ENCODE results near the gene TMC5. TPM values are rescaled to one million over a fixed set of nuclear protein-coding genes. Genes with fewer than 3 reads are reported as not detected.
"Not testable (repeated sequence)": the region's sequence is repeated elsewhere in the genome, so short reads cannot be mapped to it uniquely, and the experiment has no call there.

TMC5 gene
- total RNA-seq, 4 donors from 2014 or later = 0.19 TPM; not detected in 3

DNA sequence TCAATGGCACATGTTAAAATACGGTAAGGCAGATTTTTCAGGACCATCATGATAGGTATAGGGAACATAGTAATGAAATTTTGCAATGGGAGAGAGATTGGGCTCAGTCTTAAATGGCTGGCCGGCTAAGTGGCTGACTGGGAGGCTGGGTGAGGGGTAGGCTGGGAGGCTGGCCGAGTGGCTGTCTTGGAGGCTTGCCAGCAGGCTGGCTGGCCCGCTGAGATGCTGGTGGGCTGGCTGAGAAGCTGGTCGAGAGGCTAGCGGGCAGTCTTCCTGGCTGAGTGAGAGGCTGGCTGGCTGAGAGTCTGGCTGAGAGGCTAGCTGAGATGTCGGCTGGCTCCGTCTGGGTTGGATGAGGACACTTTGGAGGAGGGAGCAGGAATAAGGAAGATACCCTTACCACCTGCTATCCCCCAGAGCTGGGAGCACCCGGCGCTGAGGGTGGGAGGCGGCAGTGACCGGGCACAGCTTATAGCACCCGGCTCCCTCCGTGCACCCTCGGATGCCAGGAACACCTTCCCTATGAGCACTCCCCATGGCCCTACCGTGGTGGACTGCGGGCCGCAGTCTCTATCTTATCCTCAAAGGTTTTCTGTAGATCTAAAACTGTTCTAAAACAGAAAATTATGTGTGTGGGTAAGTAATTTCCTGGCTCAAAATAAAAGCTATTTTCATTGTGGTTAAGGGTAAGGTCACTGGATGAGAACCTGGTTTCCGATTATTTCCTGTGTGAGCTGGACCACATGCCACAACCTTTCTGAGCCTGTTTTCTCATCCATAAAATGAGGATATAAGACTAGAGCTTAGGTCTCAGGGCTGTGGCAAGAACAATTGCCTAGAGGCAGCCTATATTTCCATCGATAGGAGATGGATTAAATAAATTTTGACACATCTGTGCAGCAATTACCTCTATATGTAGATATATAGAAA lies 34.5 kb upstream of the TMC5 start:
- in situ Hi-C loops (cut with MboI; ENCODE audit: low sequenced_read_pairs in 4 of 4) (no loop called here), intact Hi-C loops (cut with DNase I; ENCODE audit: low total_unique reads) (no loop called here)
- TF ChIP-seq, protein P1, sequence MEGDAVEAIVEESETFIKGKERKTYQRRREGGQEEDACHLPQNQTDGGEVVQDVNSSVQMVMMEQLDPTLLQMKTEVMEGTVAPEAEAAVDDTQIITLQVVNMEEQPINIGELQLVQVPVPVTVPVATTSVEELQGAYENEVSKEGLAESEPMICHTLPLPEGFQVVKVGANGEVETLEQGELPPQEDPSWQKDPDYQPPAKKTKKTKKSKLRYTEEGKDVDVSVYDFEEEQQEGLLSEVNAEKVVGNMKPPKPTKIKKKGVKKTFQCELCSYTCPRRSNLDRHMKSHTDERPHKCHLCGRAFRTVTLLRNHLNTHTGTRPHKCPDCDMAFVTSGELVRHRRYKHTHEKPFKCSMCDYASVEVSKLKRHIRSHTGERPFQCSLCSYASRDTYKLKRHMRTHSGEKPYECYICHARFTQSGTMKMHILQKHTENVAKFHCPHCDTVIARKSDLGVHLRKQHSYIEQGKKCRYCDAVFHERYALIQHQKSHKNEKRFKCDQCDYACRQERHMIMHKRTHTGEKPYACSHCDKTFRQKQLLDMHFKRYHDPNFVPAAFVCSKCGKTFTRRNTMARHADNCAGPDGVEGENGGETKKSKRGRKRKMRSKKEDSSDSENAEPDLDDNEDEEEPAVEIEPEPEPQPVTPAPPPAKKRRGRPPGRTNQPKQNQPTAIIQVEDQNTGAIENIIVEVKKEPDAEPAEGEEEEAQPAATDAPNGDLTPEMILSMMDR (IDR thresholded peaks at IDR 0.05 in 4 of 5, conservative IDR thresholded peaks at IDR 0.05 in 1 of 5) = no peak
- no peak for TF ChIP-seq POLR2A (IDR thresholded peaks at IDR 0.05)
- Histone ChIP-seq H3K4me3 (no peak overlapping the region), H3K27me3 (no peaks in the 10 kb centered on the region), H3K36me3 (no peaks in the 10 kb centered on the region), H3K9me3 (no peaks in the 10 kb centered on the region), H3K27ac (no peak overlapping the region), H3K4me1 (no peaks in the 10 kb centered on the region)
- no peak for ATAC-seq
- DNase-seq = no peak

DNA sequence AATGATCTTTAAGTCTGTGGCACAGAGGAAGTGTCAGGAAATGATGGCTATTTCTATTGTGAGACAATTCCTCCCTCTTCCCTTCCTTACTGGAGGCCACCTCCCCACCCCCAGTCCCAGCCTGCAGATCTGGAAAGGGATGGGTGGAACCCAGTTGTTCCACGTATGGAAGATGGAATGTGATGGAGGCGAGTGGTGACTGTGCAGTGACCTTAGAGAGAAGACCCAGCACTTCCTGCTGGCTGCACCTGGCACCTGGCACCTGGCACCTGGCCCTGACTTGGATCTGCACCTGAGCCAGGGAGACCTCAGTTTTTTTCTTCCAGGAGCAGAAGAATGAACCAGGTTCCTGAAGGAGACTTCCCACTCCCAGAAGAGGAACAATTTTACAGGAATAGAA lies 33.0 kb upstream of the TMC5 start:
- in situ Hi-C loops (cut with MboI; ENCODE audit: low sequenced_read_pairs in 4 of 4) (no loop called here), intact Hi-C loops (cut with DNase I; ENCODE audit: low total_unique reads) (no loop called here)
- TF ChIP-seq, protein P1 (IDR thresholded peaks at IDR 0.05 in 4 of 5, conservative IDR thresholded peaks at IDR 0.05 in 1 of 5) = no peak
- TF ChIP-seq POLR2A (IDR thresholded peaks at IDR 0.05) = no peak
- Histone ChIP-seq H3K4me1 (no peaks in the 10 kb centered on the region), H3K4me3 (no peak overlapping the region), H3K27me3 (no peaks in the 10 kb centered on the region), H3K27ac (no peak overlapping the region), H3K9me3 (no peaks in the 10 kb centered on the region), H3K36me3 (no peaks in the 10 kb centered on the region)
- DNase-seq (no peak), ATAC-seq (no peak)

DNA sequence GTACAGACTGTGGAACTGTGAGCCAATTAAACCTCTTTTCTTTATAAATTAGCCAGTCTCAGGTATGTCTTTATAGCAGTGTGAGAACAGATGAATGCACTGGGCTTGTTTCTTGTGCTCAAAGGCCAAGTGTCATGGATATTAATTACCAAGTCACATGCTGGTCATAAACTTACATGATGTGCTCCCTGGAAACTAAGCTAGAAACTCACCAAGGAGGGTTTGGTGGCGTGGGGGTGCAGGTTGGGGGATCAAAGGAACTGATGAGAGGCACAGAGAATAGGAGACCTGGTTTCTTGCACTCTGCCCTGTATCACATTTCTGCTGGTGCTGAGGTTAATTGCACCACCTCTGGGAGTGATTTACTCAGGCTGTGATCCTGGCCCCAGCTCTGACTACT lies 31.2 kb upstream of the TMC5 start:
- intact Hi-C loops (cut with DNase I; ENCODE audit: low total_unique reads) (no loop called here), in situ Hi-C loops (cut with MboI; ENCODE audit: low sequenced_read_pairs in 4 of 4) (no loop called here)
- peaks cover 0 to 5% (median 0%) of the 10 kb centered on the region in 3 donors for H3K27me3 ChIP-seq
- TF ChIP-seq, protein P1 (IDR thresholded peaks at IDR 0.05 in 4 of 5, conservative IDR thresholded peaks at IDR 0.05 in 1 of 5) = no peak
- no peak for TF ChIP-seq POLR2A (IDR thresholded peaks at IDR 0.05)
- H3K36me3 ChIP-seq = no peaks in the 10 kb centered on the region
- ATAC-seq = no peak
- no peak overlapping the region for H3K27ac ChIP-seq
- H3K9me3 ChIP-seq = no peaks in the 10 kb centered on the region
- no peaks in the 10 kb centered on the region for H3K4me1 ChIP-seq
- no peak for DNase-seq
- H3K4me3 ChIP-seq = no peak overlapping the region

DNA sequence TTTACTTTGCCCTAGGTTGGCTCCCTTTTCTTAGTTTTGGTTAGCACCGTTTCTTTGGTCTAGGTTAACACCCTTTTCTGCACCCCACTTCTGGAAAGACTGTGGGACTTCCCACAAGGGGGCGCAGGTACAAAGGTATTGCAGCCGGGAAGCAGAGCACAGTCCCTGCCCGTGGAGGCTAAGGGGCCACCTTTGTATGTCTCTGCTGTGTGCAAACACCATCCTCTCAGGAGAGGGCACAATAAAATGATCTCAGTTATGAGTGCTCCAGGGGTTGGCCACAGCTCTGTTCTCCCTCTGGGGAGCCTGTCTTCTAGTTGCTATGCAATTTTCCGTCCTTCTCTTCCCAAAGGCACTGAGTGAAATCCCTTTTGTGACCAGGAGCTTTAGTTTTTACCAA lies 28.4 kb upstream of the TMC5 start:
- Histone ChIP-seq H3K27ac (no peak overlapping the region), H3K27me3 (peaks cover 0 to 9% (median 2%) of the 10 kb centered on the region in 3 donors), H3K4me3 (no peak overlapping the region), H3K36me3 (no peaks in the 10 kb centered on the region), H3K4me1 (no peaks in the 10 kb centered on the region), H3K9me3 (no peaks in the 10 kb centered on the region)
- ATAC-seq (no peak), DNase-seq (no peak)
- TF ChIP-seq POLR2A (IDR thresholded peaks at IDR 0.05) = no peak
- TF ChIP-seq, protein P1 (IDR thresholded peaks at IDR 0.05 in 4 of 5, conservative IDR thresholded peaks at IDR 0.05 in 1 of 5) = peak in 1 of 5 experiments; percentile 28
- intact Hi-C loops (cut with DNase I; ENCODE audit: low total_unique reads) = no loop called here
- in situ Hi-C loops (cut with MboI; ENCODE audit: low sequenced_read_pairs in 4 of 4) = no loop called here

DNA sequence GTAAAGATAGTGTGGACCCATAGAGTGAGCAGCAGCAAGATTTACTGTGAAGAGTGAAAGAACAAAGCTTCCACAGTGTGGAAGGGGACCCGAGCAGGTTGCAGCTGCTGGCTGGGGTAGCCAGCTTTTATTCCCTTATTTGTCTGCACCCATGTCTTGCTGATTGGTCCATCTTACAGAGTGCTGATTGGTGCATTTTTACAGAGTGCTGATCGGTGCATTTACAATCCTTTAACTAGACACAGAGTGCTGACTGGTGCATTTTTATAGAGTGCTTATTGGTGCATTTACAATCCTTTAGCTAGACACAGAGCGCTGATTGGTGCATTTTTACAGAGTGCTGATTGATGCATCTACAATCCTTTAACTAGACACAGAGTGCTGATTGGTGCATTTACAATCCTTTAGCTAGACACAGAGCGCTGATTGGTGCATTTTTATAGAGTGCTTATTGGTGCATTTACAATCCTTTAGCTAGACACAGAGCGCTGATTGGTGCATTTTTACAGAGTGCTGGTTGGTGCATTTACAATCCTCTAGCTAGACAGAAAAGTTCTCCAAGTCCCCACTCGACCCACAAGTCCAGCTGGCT lies 26.4 kb upstream of the TMC5 start:
- H3K27me3 ChIP-seq; H3K4me3 ChIP-seq; intact Hi-C loops (cut with DNase I; ENCODE audit: low total_unique reads); H3K9me3 ChIP-seq; DNase-seq; ATAC-seq; H3K27ac ChIP-seq; H3K4me1 ChIP-seq; H3K36me3 ChIP-seq: not testable (repeated sequence)
- in situ Hi-C loops (cut with MboI; ENCODE audit: low sequenced_read_pairs in 4 of 4) = loop anchor here in 1 of 4 donors (5.0 kb wide), 1 partner anchor 51 kb away; no protein-coding TSS in a partner anchor

Data from gastrocnemius medialis (tissue), 4 donors.